ENCODE data around the gene OR6T1.

DNA sequence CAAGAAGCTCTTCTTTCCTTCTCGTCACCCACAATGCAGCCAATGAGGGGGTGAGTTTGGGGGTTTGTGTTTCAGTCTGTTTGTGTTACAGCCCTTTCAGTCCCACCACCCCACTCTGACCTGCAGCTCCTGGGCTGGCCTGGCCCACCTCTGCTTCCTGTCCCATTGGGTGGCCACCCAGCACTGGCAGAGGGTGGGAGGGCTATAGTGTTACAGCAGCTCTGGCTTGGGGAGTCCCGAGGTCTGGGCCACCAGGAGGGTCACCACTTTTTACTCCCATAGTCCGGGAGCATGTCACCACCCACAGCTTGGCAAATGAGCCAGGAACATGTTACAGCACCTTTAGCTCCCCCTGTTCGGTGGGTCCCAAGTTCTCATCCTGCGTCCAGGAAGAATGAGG lies 35.7 kb upstream of the OR6T1 start:
- TF ChIP-seq, protein P1, sequence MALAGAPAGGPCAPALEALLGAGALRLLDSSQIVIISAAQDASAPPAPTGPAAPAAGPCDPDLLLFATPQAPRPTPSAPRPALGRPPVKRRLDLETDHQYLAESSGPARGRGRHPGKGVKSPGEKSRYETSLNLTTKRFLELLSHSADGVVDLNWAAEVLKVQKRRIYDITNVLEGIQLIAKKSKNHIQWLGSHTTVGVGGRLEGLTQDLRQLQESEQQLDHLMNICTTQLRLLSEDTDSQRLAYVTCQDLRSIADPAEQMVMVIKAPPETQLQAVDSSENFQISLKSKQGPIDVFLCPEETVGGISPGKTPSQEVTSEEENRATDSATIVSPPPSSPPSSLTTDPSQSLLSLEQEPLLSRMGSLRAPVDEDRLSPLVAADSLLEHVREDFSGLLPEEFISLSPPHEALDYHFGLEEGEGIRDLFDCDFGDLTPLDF (CRISPR knock-in tag; IDR thresholded peaks at IDR 0.05): no peak
- TF ChIP-seq, protein P2, sequence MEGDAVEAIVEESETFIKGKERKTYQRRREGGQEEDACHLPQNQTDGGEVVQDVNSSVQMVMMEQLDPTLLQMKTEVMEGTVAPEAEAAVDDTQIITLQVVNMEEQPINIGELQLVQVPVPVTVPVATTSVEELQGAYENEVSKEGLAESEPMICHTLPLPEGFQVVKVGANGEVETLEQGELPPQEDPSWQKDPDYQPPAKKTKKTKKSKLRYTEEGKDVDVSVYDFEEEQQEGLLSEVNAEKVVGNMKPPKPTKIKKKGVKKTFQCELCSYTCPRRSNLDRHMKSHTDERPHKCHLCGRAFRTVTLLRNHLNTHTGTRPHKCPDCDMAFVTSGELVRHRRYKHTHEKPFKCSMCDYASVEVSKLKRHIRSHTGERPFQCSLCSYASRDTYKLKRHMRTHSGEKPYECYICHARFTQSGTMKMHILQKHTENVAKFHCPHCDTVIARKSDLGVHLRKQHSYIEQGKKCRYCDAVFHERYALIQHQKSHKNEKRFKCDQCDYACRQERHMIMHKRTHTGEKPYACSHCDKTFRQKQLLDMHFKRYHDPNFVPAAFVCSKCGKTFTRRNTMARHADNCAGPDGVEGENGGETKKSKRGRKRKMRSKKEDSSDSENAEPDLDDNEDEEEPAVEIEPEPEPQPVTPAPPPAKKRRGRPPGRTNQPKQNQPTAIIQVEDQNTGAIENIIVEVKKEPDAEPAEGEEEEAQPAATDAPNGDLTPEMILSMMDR (IDR thresholded peaks at IDR 0.05): no peak
- TF ChIP-seq, protein P3, sequence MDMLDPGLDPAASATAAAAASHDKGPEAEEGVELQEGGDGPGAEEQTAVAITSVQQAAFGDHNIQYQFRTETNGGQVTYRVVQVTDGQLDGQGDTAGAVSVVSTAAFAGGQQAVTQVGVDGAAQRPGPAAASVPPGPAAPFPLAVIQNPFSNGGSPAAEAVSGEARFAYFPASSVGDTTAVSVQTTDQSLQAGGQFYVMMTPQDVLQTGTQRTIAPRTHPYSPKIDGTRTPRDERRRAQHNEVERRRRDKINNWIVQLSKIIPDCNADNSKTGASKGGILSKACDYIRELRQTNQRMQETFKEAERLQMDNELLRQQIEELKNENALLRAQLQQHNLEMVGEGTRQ (CRISPR knock-in tag; IDR thresholded peaks at IDR 0.05): no peak
- TF ChIP-seq TP53 (CRISPR knock-in tag; IDR thresholded peaks at IDR 0.05) (no peak), NFE2L1 (CRISPR knock-in tag; IDR thresholded peaks at IDR 0.05) (no peak), TEAD4 (CRISPR knock-in tag; IDR thresholded peaks at IDR 0.05) (no peak), NR3C1 (CRISPR knock-in tag; conservative IDR thresholded peaks at IDR 0.05; ENCODE audit: low read depth) (no peak), CREB1 (CRISPR knock-in tag; IDR thresholded peaks at IDR 0.05) (no peak)
- TF ChIP-seq, protein P4, sequence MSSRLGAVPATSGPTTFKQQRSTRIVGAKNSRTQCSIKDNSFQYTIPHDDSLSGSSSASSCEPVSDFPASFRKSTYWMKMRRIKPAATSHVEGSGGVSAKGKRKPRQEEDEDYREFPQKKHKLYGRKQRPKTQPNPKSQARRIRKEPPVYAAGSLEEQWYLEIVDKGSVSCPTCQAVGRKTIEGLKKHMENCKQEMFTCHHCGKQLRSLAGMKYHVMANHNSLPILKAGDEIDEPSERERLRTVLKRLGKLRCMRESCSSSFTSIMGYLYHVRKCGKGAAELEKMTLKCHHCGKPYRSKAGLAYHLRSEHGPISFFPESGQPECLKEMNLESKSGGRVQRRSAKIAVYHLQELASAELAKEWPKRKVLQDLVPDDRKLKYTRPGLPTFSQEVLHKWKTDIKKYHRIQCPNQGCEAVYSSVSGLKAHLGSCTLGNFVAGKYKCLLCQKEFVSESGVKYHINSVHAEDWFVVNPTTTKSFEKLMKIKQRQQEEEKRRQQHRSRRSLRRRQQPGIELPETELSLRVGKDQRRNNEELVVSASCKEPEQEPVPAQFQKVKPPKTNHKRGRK (CRISPR knock-in tag; IDR thresholded peaks at IDR 0.05; ENCODE audit: borderline replicate concordance): no peak
- TF ChIP-seq, protein P5, sequence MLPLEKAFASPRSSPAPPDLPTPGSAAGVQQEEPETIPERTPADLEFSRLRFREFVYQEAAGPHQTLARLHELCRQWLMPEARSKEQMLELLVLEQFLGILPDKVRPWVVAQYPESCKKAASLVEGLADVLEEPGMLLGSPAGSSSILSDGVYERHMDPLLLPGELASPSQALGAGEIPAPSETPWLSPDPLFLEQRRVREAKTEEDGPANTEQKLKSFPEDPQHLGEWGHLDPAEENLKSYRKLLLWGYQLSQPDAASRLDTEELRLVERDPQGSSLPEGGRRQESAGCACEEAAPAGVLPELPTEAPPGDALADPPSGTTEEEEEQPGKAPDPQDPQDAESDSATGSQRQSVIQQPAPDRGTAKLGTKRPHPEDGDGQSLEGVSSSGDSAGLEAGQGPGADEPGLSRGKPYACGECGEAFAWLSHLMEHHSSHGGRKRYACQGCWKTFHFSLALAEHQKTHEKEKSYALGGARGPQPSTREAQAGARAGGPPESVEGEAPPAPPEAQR (CRISPR knock-in tag; IDR thresholded peaks at IDR 0.05): no peak
